Fibroblast of skin of right quadriceps (primary cell): ENCODE results near the gene RXFP1.

ENCODE experiments used
- DNase-seq: peaks from one replicate; pipeline ENCODE4 v3.0.0-alpha.2; 2013

RXFP1 gene

GRCh38 chr4:158676076-158676475 lies 154.4 kb downstream of the RXFP1 start:
- DNase-seq = no peak

GRCh38 chr4:158678767-158679166 lies 157.1 kb downstream of the RXFP1 start:
- no peak for DNase-seq

- DNase-seq = no peak
These were observed 159.9 kb downstream of the RXFP1 start for GRCh38 chr4:158681629-158682028.

- no peak for DNase-seq
These were observed 160.4 kb downstream of the RXFP1 start for GRCh38 chr4:158682066-158682465.

- DNase-seq = no peak
These were observed 167.1 kb downstream of the RXFP1 start for GRCh38 chr4:158688813-158689212.
